ENCODE data around the gene LIPK. TPM values are rescaled to one million over a fixed set of nuclear protein-coding genes. Genes with fewer than 3 reads are reported as not detected.

LIPK gene
- total and polyA plus RNA-seq, 2 experiments from 2014 or later = not detected

GRCh38 chr10:88707429-88708155, 1.5 kb downstream of the LIPK start:
- Histone ChIP-seq H3K4me1 (ENCODE audit: insufficient read depth) (peaks cover 10% of the 10 kb centered on the region), H2AFZ (no peak overlapping the region), H3K79me2 (replicated peaks; ENCODE audit: insufficient read depth) (no peaks in the 10 kb centered on the region), H3K36me3 (ENCODE audit: insufficient read depth) (no peaks in the 10 kb centered on the region), H3K4me3 (no peak overlapping the region), H3K27ac (ENCODE audit: low read depth) (no peak overlapping the region), H3K27me3 (ENCODE audit: insufficient read depth) (peaks cover 93% of the 10 kb centered on the region), H3K9me2 (ENCODE audit: insufficient read depth) (no peaks in the 10 kb centered on the region), H4K20me1 (replicated peaks; ENCODE audit: insufficient read depth) (no peaks in the 10 kb centered on the region), H3K4me2 (no peak overlapping the region), H3F3A (replicated peaks; ENCODE audit: low read depth) (no peaks in the 10 kb centered on the region)
- ATAC-seq (no peak), DNase-seq (ENCODE audit: low spot score) (no peak)
- Mint-ChIP-seq H3K4me1 (peaks cover 41% of the 10 kb centered on the region), H3K4me3 (0 out of 3 replicates have a peak overlapping the region, but pooled peaks have one; percentile 4), H3K36me3 (ENCODE audit: low read depth) (no peaks in the 10 kb centered on the region), H3K27me3 (ENCODE audit: insufficient read depth, low read depth, poor library complexity) (peaks cover 33% of the 10 kb centered on the region), H3K9me3 (peaks cover 3% of the 10 kb centered on the region; the same call in 1 of the 3 replicates), H3K27ac (no peak overlapping the region)
- TF ChIP-seq CREB1 (CRISPR knock-in tag; IDR thresholded peaks at IDR 0.05; ENCODE audit: low read depth) = no peak
- no peak for TF ChIP-seq REST (IDR thresholded peaks at IDR 0.05; ENCODE audit: unreplicated experiment)
- TF ChIP-seq ETS1 (IDR thresholded peaks at IDR 0.05) = no peak
- no peak for TF ChIP-seq STAT1 (IDR thresholded peaks at IDR 0.05; ENCODE audit: unreplicated experiment)
- no peak for TF ChIP-seq EZH2 (IDR thresholded peaks at IDR 0.05; ENCODE audit: low read depth, unreplicated experiment)
- no peak for TF ChIP-seq EZH2phosphoT487 (IDR thresholded peaks at IDR 0.05; ENCODE audit: unreplicated experiment)
- no peak for TF ChIP-seq ZNF462 (CRISPR knock-in tag; IDR thresholded peaks at IDR 0.05)
- no peak for TF ChIP-seq POLR2AphosphoS5 (IDR thresholded peaks at IDR 0.05; ENCODE audit: low read depth)
- no peak for TF ChIP-seq JUNB (IDR thresholded peaks at IDR 0.05; ENCODE audit: unreplicated experiment)
- no peak for TF ChIP-seq CTCF (conservative IDR thresholded peaks at IDR 0.05; ENCODE audit: low read depth in 2 of 2)
- TF ChIP-seq ZNF331 (CRISPR knock-in tag; IDR thresholded peaks at IDR 0.05; ENCODE audit: low read depth) = no peak
- TF ChIP-seq NANOG (IDR thresholded peaks at IDR 0.05; ENCODE audit: borderline replicate concordance) = no peak
- no peak for TF ChIP-seq ZNF114 (CRISPR knock-in tag; IDR thresholded peaks at IDR 0.05)
